GM21528 (cell line): ENCODE measurements around the gene LILRB1.
"Not testable (repeated sequence)": the region's sequence is repeated elsewhere in the genome, so short reads cannot be mapped to it uniquely, and the experiment has no call there.

Source experiments
- ATAC-seq: cut with Tn5 transposase; IDR thresholded peaks from one replicate; pipeline ENCODE4 v1.9.1; 2021; ENCODE audit warnings: mild to moderate bottlenecking, moderate library complexity; ENCODE audit not compliant: unreplicated experiment, low FRiP score

LILRB1 gene

DNA sequence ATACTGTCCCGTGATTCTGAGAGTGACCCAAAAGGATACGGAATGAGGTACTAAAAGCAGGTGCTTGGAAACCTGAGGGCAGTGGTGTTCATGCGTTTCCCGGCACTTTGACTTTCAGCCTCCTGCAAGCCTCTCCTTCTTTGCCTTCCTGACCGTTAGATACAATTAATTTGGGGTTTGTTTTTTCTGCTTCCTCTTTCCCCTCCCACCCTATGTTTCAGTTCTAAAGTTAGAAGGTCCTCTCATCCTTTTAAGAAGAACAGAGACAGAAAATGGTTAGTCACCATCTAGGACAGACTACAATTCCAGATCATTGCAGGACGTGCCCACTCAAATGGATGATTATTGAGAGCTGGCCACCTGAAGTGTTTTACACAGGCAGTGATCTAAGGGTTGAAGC, 30.7 kb downstream of the LILRB1 start:
- ATAC-seq: no peak

DNA sequence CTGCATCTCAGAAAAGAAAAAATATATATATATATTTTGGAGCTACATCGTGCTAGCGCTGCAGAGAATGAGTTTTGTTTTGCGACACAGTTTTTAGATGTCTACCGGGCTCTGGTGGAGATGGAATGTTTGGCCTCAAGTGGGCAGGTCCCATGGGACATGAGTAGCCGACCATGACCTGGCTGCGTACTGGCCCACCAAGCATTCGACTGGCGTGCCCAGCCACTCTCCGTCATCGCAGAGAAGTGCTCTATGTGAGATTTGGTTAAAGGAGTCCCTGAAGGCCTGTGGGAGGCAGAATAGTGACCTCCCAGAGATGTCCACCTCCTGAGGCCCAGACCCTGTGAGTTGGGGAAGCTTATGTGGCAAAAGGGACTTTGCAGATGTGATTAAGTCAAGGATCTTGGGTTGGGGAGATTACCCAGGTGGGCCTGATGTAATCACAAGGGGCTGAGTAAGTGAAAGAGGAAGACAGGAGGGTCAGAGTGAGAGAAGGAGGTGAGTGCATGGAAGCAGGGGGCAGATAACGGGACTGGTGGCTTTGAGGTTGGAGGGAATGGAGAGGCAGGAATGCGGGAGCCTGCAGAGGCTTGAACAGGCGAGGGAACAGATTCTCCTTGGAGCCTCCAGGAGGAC, 31.7 kb downstream of the LILRB1 start:
- ATAC-seq: no peak

DNA sequence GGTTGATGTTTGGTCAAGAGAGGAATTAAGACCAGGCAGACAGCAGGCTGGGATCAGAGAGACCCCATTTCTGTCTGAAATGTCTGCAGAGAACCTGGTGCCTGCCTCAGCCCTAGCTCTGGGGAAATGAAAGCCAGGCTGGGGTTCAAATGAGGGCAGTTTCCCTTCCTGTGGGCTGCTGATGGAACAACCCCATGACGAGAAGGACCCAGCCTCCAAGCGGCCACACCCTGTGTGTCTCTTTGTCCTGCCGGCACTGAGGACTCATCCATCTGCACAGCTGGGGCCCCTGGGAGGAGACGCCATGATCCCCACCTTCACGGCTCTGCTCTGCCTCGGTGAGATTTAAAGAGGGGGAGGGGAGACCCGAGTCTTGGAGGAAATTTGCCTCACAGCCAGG, 32.4 kb downstream of the LILRB1 start, which contains the start of gene LILRB4:
Gene LILRB4 (plus strand): TSS at position 256 of the 400 bp plus-strand sequence. CDS start 49 bp downstream, at position 305.
- no peak for ATAC-seq

DNA sequence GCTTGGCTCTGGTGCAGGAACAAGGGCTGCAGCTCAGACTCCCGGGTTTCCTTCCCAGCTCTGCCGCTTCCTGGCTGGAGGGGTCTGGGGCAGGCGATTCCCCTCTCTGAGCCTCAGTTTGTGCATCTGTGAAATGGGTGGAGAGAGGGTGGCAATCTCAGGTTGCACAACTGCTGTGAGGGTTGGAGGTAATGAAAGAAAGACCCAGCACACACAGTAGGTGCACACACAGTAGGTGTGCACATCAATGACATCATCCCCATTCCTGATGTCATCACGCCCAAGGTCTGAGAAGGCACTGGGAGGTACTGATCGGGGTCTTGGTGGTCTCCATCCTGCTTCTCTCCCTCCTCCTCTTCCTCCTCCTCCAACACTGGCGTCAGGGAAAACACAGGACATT, 35.2 kb downstream of the LILRB1 start:
- ATAC-seq: no peak

DNA sequence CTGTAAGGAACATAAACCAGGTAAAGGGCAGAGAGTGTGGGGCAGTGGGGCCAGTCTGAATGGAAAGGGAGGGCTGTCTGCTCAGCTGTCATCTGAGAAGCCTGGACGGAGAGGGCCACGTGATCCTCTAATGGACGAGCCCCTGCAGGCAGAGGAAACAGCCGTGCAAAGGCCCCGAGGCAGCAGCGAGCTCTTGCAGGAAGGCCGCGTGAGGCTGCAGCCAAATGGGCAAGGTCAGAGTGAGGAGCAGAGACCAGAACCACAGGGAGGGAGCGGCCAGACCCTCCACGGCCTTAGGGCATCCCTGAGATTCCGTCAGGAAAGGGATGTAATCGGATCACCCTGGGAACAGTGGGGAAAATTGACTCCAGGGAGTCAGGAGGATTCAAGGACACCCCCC, 36.9 kb downstream of the LILRB1 start:
- no peak for ATAC-seq

DNA sequence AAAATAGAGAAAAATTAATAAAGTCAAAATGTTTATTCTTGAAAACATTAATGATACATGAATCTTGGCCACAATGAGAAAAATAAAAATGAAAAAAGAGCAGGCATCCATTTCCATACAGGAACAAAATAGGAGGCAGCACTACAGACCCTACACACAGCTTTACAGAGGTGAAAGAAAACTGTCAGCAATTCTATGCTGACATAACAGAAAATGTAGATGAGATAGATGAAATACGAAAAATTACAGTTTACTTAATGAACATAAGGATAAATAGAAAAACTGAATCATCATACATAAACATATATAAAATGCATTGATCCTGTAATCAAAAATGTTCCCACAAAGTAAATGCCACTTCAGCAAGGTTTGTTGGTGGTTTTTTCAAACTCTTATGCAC, 38.1 kb downstream of the LILRB1 start:
- ATAC-seq: no peak

DNA sequence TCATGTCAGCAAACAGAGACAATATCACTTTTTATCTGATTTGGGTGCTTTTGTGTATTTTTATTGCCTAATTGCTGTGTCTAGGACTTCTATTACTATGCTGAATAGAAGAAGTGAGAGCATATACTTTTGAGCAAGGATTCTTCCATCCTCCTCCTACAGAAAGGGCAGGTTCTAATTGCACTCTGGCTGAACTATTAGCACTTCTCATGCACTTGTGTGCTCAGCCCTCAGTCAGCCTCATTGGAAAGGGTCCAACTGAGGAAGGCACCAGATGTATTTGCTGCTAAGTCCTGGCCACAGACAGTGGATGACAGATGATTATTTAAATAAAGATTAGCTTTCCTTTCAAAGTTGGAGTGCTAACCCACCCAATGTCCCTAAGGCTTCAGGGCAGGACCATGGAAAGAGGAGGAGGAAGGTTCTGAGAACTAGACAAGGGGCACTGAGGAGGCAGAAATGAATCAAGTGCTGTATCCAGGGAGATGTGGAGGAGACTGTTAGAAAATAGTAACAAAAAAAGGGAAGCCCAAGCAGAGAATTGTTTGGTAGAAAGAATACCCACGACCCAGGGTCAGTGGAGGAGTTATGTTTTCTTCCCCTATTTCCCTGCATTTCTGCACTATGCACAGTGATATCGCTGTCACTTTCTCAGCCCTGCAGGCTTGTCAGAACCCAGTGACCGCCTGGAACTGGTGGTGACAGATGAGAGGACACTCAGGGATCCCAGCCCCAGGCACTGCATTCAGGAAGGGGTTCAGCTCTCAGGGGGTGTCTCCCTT, 40.5 kb downstream of the LILRB1 start:
- no peak for ATAC-seq

DNA sequence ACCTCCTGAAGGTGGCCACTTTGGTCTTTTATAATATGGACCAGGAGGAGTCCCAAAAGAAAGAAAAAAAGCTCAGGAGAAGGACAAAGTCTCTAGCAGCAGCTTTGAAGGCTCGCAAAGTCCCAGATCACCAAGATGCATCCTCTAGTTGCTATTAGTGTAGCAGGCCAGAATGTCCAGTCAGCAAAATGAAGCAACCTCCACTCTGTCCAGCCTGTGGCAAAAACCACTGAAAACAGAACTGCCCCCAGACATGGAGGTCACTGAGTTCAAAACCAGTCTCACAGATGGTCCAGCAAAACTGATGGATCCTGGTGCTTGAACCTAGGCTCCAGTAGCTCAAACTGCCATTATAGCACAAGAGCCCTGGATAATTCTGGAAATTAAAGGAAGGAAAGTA, 42.9 kb downstream of the LILRB1 start:
- no peak for ATAC-seq

DNA sequence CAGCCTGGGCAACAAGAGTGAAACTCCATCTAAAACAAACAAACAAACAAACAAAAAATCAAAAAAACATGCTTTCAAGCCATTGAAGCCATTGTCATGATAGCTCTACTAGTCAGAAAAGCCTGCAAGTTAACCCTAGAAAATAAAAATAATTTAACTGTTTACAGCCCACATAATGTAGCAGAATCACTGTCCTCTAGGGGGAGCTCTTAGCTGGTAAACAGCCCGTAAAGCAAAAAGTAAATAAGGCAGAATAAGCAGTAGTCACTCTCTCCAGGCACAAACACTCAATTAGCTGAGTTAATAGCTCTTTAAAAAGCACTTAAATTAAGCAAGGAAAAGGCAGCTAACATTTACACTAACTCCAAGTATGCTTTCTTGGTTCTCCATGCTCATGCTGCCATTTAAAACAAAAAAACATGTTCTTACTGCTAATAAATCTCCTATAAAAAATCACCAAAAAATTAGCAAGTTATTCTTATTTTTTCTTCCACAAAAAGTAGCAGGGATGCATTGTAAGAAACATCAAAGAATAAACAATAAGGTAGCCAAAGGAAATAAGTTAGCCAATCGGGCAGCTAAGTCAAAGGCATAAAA, 43.8 kb downstream of the LILRB1 start:
- no peak for ATAC-seq

DNA sequence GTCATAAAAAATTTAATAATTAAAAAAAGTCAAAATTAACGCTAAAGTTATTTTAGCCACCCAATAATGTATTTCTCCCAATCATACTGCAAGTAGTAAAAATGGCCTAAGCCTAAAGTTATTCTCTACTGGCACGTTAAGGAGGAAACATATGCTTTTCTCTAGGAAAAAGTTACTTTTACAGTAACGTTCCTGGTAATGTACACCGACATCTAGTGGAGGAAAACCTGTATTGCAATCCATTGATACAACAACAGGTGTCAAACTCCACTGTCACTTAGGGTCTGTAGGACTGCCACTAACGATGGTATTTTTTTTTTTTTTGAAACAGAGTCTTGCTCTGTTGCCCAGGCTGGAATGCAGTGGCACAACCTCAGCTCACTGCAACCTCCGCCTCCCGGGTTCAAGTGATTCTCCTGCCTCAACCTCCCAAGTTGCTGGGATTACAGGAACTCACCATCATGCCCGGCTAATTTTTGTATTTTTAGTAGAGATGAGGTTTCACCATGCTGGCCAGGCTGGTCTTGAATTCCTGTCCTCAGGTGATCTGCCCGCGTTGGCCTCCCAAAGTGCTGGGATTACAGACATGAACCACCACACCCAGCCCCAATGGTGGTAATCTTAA, 46.0 kb downstream of the LILRB1 start:
- ATAC-seq: not testable (repeated sequence)

DNA sequence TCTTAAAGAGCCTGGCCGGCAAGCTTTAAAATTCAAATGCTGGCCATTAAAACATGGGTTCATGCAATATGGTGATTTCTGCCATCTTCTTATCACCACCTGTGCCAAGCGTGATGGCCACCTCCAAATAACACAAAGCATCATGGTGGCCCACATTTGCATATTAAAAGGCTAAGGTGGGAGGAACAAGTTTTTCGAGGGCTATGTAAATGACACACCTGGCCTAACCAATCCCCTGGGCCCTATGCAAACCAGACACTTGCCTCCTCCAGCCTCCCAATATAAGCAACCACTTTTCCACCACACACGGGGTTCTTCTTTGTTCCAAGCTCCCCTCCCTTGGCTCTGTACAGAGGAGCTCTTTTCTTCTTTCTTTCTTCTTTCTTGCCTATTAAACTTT, 46.9 kb downstream of the LILRB1 start:
- no peak for ATAC-seq

DNA sequence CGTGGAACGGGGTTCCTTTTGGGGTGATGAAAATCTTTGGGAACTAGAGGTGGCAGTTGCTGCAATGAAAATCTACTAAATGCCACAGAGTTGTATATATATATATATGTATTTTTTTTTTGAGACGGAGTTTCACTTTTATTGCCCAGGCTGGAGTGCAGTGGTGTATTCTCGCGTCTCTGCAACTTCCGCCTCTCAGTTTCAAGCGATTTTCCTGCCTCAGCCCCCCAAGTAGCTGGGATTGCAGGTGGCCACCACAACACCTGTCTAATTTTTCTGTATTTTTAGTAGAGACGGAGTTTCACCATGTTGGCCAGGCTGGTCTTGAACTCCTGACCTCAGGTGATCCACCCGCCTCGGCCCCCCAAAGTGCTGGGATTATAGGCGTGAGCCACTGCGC, 51.3 kb downstream of the LILRB1 start:
- ATAC-seq: not testable (repeated sequence)

DNA sequence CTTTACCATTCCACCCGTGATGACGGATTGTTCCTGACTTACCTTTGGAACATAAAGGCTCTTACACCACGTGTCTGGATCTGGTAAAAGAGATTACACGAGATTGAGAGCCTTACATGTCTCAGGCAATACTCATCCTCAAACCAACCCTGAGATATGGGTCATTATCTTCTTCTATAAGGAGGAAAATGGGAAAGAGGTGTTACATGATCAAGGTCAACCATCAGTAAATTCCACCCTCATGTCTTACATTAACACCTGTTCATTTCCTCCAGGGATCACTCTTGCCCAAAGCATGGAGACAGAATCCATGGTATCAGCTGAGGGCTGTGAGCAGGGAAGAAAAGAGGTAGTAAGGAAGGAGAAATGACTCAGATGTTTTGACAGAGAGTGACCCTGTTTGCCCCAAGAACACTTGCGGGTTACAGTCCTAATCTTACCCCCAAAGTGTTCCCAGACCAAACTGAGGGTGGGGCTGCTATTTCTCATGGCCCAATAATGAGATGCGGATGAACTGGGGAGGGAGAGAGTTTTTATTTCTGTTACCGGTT, 52.1 kb downstream of the LILRB1 start:
- ATAC-seq: no peak

DNA sequence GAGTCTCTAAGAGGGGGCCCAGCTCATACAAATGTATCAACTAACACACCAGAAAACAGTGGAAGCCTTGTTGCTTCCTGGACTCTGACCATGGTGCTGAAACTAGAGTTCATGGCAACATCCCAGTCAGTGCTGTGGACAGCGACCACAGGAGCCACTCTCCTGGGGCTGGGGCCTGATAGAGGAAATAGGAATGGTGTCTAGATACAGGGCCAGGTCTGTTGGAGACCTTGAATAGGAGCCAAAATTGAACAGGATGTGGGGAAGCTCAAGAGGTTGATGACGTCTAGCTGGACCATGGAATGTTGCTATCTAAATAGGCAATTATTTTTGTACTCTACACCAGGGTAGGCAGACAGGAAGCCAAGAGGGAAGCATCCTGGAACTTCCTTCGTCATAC, 54.2 kb downstream of the LILRB1 start:
- no peak for ATAC-seq
